IMR-90 (cell line): ENCODE data around the gene EML5. TPM values are rescaled to one million over a fixed set of nuclear protein-coding genes. Genes with fewer than 3 reads are reported as not detected.

Experiments
- ATAC-seq: fragments of 200-7000 bp; cut with Tn5 transposase; 2 replicates; pipeline ENCODE4 v1.9.1; 2020; ENCODE audit warnings: low read depth, mild to moderate bottlenecking, moderate library complexity
- BruUV-seq: library from RNA; stranded (reverse); fragments of 400-500 nt; replicated peaks from 2 replicates; lab custom pipeline; 2021; lab: Mats Ljungman, UMichigan
- CTCF ChIA-PET: fragments of 300-600 bp; formaldehyde crosslinking; extraction: SDS; loops from one replicate; lab custom pipeline; 2021; ENCODE audit warnings: antibody characterized with exemption; lab: Yijun Ruan, JAX
- POLR2A ChIA-PET: fragments of 300-600 bp; sonication (Branson Sonifier 250); formaldehyde crosslinking; loops from one replicate; lab custom pipeline; 2022; ENCODE audit warnings: antibody characterized with exemption; ENCODE audit not compliant: unreplicated experiment; lab: Charles Lee
- DNase-seq: peaks from one replicate; pipeline ENCODE4 v3.0.0; 2013
- H2AFZ ChIP-seq: replicated peaks from 2 replicates; pipeline ENCODE3; 2013; ENCODE audit warnings: low read length, mild to moderate bottlenecking; ENCODE audit not compliant: poor library complexity
- H2AK5ac ChIP-seq: 2 replicates; pipeline ENCODE4 v1.6.1; 2013; ENCODE audit warnings: low read depth, low read length, inconsistent platforms
- H2AK9ac ChIP-seq: replicated peaks from 2 replicates; pipeline ENCODE3; 2013; ENCODE audit warnings: mild to moderate bottlenecking, low read depth, low read length, moderate library complexity; ENCODE audit not compliant: poor library complexity
- H2BK120ac ChIP-seq: 2 replicates; pipeline ENCODE4 v1.6.1; 2013; ENCODE audit warnings: low read depth, low read length, inconsistent platforms
- H2BK15ac ChIP-seq: 3 replicates; pipeline ENCODE4 v1.6.1; 2013; ENCODE audit warnings: low read depth, low read length, inconsistent platforms
- H2BK20ac ChIP-seq: 2 replicates; pipeline ENCODE4 v1.6.1; 2013; ENCODE audit warnings: low read depth, mild to moderate bottlenecking, inconsistent platforms, low read length, moderate library complexity
- H2BK5ac ChIP-seq: 2 replicates; pipeline ENCODE4 v1.6.1; 2013; ENCODE audit warnings: mild to moderate bottlenecking, low read depth, low read length, inconsistent platforms; ENCODE audit not compliant: poor library complexity, severe bottlenecking
- H3K14ac ChIP-seq: replicated peaks from 2 replicates; pipeline ENCODE4 v1.6.1; 2013; ENCODE audit warnings: low read depth, low read length, inconsistent platforms
- H3K18ac ChIP-seq: 2 replicates; pipeline ENCODE4 v1.6.1; 2013; ENCODE audit warnings: low read depth, low read length, control low read depth
- H3K23ac ChIP-seq: 2 replicates; pipeline ENCODE4 v1.6.1; 2013; ENCODE audit warnings: low read depth, low read length, inconsistent platforms
- H3K27ac ChIP-seq: 2 replicates; pipeline ENCODE4 v1.5.1; 2013; ENCODE audit warnings: mild to moderate bottlenecking, control low read depth, low read length; ENCODE audit not compliant: insufficient read depth
- H3K27me3 ChIP-seq: 2 replicates; pipeline ENCODE4 v1.6.1; 2013; ENCODE audit warnings: low read length; ENCODE audit not compliant: control insufficient read depth, insufficient read depth
- H3K36me3 ChIP-seq: 2 replicates; pipeline ENCODE4 v1.6.1; 2013; ENCODE audit warnings: low read length, mixed read lengths; ENCODE audit not compliant: control insufficient read depth, insufficient read depth
- H3K4ac ChIP-seq: 2 replicates; pipeline ENCODE4 v1.6.1; 2013; ENCODE audit warnings: low read depth, low read length, inconsistent platforms
- H3K4me1 ChIP-seq: 2 replicates; pipeline ENCODE4 v1.6.1; 2013; ENCODE audit warnings: low read length, mixed read lengths; ENCODE audit not compliant: control insufficient read depth, insufficient read depth
- H3K4me2 ChIP-seq: 2 replicates; pipeline ENCODE4 v1.6.1; 2013; ENCODE audit warnings: low read depth, mild to moderate bottlenecking, control low read depth, low read length, moderate library complexity
- H3K4me3 ChIP-seq: 2 replicates; pipeline ENCODE4 v1.5.1; 2013; ENCODE audit warnings: low read depth, mild to moderate bottlenecking, control low read depth, low read length, moderate library complexity; ENCODE audit not compliant: insufficient read depth
- H3K56ac ChIP-seq: 2 replicates; pipeline ENCODE4 v1.6.1; 2013; ENCODE audit warnings: low read length, inconsistent platforms; ENCODE audit not compliant: insufficient read depth; ENCODE audit errors: extremely low read depth
- H3K79me1 ChIP-seq, 2 experiments: 2 replicates each; pipeline ENCODE4 v1.6.1; 2013; ENCODE audit warnings: low read length in 2 of 2, inconsistent platforms in 1 of 2, low read depth in 1 of 2
- H3K9ac ChIP-seq: 2 replicates; pipeline ENCODE4 v1.6.1; 2013; ENCODE audit warnings: low read depth, low read length, control low read depth
- H3K9me1 ChIP-seq: 2 replicates; pipeline ENCODE4 v1.6.1; 2013; ENCODE audit warnings: low read length, inconsistent platforms; ENCODE audit not compliant: insufficient read depth
- H3K9me3 ChIP-seq: 2 replicates; pipeline ENCODE4 v1.6.1; 2013; ENCODE audit warnings: low read length; ENCODE audit not compliant: control insufficient read depth, insufficient read depth
- H4K20me1 ChIP-seq: 2 replicates; pipeline ENCODE4 v1.6.1; 2013; ENCODE audit warnings: low read length, inconsistent platforms; ENCODE audit not compliant: insufficient read depth
- H4K5ac ChIP-seq: 2 replicates; pipeline ENCODE4 v1.6.1; 2013; ENCODE audit warnings: mild to moderate bottlenecking, low read depth, low read length, control low read depth
- H4K8ac ChIP-seq, 2 experiments: 2 replicates each; pipeline ENCODE4 v1.6.1; 2013; ENCODE audit warnings: low read depth in 2 of 2, low read length in 2 of 2, control low read depth in 1 of 2, inconsistent platforms in 1 of 2
- H4K91ac ChIP-seq: 2 replicates; pipeline ENCODE4 v1.6.1; 2013; ENCODE audit warnings: low read depth, low read length, inconsistent platforms; ENCODE audit not compliant: insufficient read depth
- BHLHE40 ChIP-seq: fragments of 150-350 bp; IDR thresholded peaks from 2 replicates; pipeline ENCODE4 v1.6.1; 2016; ENCODE audit warnings: mild to moderate bottlenecking, low read depth, low read length
- CEBPB ChIP-seq: IDR thresholded peaks from 2 replicates; pipeline ENCODE4 v1.6.1; 2012; ENCODE audit warnings: low read depth, low read length, improper control_type of control experiment
- CHD1 ChIP-seq: IDR thresholded peaks from 2 replicates; pipeline ENCODE4 v1.6.1; 2012; ENCODE audit warnings: low read depth, low read length, improper control_type of control experiment
- FOS ChIP-seq: fragments of 150-350 bp; IDR thresholded peaks from 2 replicates; pipeline ENCODE4 v1.6.1; 2016; ENCODE audit warnings: low read depth, low read length
- MAFK ChIP-seq: IDR thresholded peaks from 2 replicates; pipeline ENCODE4 v1.6.1; 2012; ENCODE audit warnings: low read depth, low read length, improper control_type of control experiment
- MAZ ChIP-seq: IDR thresholded peaks from 2 replicates; pipeline ENCODE4 v1.6.1; 2012; ENCODE audit warnings: low read depth, mild to moderate bottlenecking, low read length, improper control_type of control experiment, moderate library complexity, borderline replicate concordance
- MXI1 ChIP-seq: IDR thresholded peaks from 2 replicates; pipeline ENCODE4 v1.6.1; 2012; ENCODE audit warnings: low read depth, mild to moderate bottlenecking, low read length, moderate library complexity, borderline replicate concordance
- NFE2L2 ChIP-seq: fragments of 150-350 bp; IDR thresholded peaks from 2 replicates; pipeline ENCODE4 v1.6.1; 2016; ENCODE audit warnings: low read depth, mild to moderate bottlenecking, low read length
- POLR2A ChIP-seq: IDR thresholded peaks from 2 replicates; pipeline ENCODE4 v1.6.1; 2012; ENCODE audit warnings: mild to moderate bottlenecking, low read depth, low read length
- RAD21 ChIP-seq: IDR thresholded peaks from 2 replicates; pipeline ENCODE4 v1.6.1; 2012; ENCODE audit warnings: low read length, improper control_type of control experiment
- RCOR1 ChIP-seq: IDR thresholded peaks from 2 replicates; pipeline ENCODE4 v1.6.1; 2012; ENCODE audit warnings: mild to moderate bottlenecking, low read length, improper control_type of control experiment; ENCODE audit not compliant: insufficient replicate concordance
- RFX5 ChIP-seq: IDR thresholded peaks from 2 replicates; pipeline ENCODE4 v1.8.0; 2012; ENCODE audit warnings: low read depth, mild to moderate bottlenecking, low read length, moderate library complexity
- SMC3 ChIP-seq: fragments of 150-350 bp; IDR thresholded peaks from 2 replicates; pipeline ENCODE4 v1.6.1; 2016; ENCODE audit warnings: low read depth, mild to moderate bottlenecking, antibody characterized with exemption, low read length, moderate library complexity
- WGBS, 2 experiments: methylation state at CpG; one replicate each; pipeline versions ENCODE4 v1.1.5 to v1.1.7; 2013; ENCODE audit warnings: missing lambda C conversion rate in 2 of 2; ENCODE audit not compliant: insufficient read length in 1 of 2; ENCODE audit errors: extremely low coverage in 2 of 2; 5-methylcytosine and 5-hydroxymethylcytosine counted together
- dilution Hi-C: fragments of 300-500 bp; cut with HindIII; formaldehyde crosslinking; loops from one replicate; pipeline ENCODE4 v1.14.3; 2018; ENCODE audit warnings: low sequenced_read_pairs; ENCODE audit not compliant: unreplicated experiment
- in situ Hi-C: fragments of 300-500 bp; cut with MboI; formaldehyde crosslinking; loops from 3 replicates; pipeline ENCODE4 v1.14.3; 2019; ENCODE audit warnings: low sequenced_read_pairs, inconsistent platforms, mixed read lengths
- intact Hi-C: fragments of 100-400 bp; cut with micrococcal nuclease; formaldehyde crosslinking; loops from 2 replicates; pipeline ENCODE4 v1.10.0; 2022
- polyA plus RNA-seq, 3 experiments: library from polyadenylated mRNA; depleted of rRNA; stranded (reverse); fragments of >200 nt; gene quantifications; 2 replicates each; pipeline ENCODE4 v1.2.3, GENCODE V29; 2012; ENCODE audit warnings: low replicate concordance in 1 of 3
- total RNA-seq: library from RNA; depleted of rRNA; stranded (reverse); fragments of >200 nt; gene quantifications from 2 replicates; pipeline ENCODE4 v1.2.3, GENCODE V29; 2012
- TF ChIP-seq, protein P1 (sequence below): fragments of 150-350 bp; IDR thresholded peaks from 2 replicates; pipeline ENCODE4 v1.6.1; 2016; ENCODE audit warnings: low read depth, mild to moderate bottlenecking, low read length, moderate library complexity, borderline replicate concordance
- TF ChIP-seq, protein P2 (sequence below): conservative IDR thresholded peaks from 2 replicates; pipeline ENCODE4 v1.5.1; 2012; ENCODE audit warnings: mild to moderate bottlenecking, low read depth, low read length, improper control_type of control experiment
- TF ChIP-seq, protein P3 (sequence below): fragments of 150-350 bp; IDR thresholded peaks from 2 replicates; pipeline ENCODE4 v1.6.1; 2017; ENCODE audit warnings: mild to moderate bottlenecking, antibody characterized with exemption, low read length, low read depth

Gene EML5
- total and polyA plus RNA-seq, 2 of the 4 experiments (the other 2 are of a cell fraction) = 8.1 to 22.2 TPM

DNA sequence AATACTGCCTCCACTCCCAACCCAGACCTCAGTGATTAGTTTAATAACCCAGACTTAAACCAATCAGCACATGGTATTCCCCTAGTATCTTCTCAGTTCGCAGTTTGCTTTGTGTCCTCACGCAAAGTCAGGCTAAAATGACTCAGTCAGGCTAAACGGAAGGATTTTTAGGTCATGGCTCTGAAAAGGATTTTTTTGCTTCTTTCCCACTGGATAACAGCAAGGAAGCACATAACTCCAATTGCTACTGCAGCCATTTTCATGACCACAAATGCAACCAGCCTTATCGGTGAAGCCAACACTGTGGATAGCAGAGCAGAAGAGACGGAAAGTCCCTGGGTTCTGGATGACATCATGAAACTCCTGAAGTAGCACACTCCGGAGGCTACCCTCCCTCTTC is 162.2 kb downstream of the EML5 start:
- TF ChIP-seq MAZ (no peak), RCOR1 (no peak), SMC3 (no peak), RAD21 (no peak), MXI1 (no peak), POLR2A (no peak), NFE2L2 (no peak), BHLHE40 (no peak), CHD1 (no peak), MAFK (no peak), RFX5 (no peak), FOS (no peak), CEBPB (no peak)
- TF ChIP-seq, protein P1, sequence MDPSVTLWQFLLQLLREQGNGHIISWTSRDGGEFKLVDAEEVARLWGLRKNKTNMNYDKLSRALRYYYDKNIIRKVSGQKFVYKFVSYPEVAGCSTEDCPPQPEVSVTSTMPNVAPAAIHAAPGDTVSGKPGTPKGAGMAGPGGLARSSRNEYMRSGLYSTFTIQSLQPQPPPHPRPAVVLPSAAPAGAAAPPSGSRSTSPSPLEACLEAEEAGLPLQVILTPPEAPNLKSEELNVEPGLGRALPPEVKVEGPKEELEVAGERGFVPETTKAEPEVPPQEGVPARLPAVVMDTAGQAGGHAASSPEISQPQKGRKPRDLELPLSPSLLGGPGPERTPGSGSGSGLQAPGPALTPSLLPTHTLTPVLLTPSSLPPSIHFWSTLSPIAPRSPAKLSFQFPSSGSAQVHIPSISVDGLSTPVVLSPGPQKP = no peak
- TF ChIP-seq, protein P2, sequence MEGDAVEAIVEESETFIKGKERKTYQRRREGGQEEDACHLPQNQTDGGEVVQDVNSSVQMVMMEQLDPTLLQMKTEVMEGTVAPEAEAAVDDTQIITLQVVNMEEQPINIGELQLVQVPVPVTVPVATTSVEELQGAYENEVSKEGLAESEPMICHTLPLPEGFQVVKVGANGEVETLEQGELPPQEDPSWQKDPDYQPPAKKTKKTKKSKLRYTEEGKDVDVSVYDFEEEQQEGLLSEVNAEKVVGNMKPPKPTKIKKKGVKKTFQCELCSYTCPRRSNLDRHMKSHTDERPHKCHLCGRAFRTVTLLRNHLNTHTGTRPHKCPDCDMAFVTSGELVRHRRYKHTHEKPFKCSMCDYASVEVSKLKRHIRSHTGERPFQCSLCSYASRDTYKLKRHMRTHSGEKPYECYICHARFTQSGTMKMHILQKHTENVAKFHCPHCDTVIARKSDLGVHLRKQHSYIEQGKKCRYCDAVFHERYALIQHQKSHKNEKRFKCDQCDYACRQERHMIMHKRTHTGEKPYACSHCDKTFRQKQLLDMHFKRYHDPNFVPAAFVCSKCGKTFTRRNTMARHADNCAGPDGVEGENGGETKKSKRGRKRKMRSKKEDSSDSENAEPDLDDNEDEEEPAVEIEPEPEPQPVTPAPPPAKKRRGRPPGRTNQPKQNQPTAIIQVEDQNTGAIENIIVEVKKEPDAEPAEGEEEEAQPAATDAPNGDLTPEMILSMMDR = no peak
- TF ChIP-seq, protein P3, sequence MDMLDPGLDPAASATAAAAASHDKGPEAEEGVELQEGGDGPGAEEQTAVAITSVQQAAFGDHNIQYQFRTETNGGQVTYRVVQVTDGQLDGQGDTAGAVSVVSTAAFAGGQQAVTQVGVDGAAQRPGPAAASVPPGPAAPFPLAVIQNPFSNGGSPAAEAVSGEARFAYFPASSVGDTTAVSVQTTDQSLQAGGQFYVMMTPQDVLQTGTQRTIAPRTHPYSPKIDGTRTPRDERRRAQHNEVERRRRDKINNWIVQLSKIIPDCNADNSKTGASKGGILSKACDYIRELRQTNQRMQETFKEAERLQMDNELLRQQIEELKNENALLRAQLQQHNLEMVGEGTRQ = no peak
- H3K27ac ChIP-seq = no peak overlapping the region
- no peak overlapping the region for H3K56ac ChIP-seq
- no TSS peak for BruUV-seq
- H2AFZ ChIP-seq = no peak overlapping the region
- CTCF ChIA-PET = no interaction called here
- no peak overlapping the region for H3K4me2 ChIP-seq
- no peaks in the 10 kb centered on the region; the same call in 1 of the 2 replicates for H3K36me3 ChIP-seq
- no peak overlapping the region for H4K8ac ChIP-seq
- H4K5ac ChIP-seq = no peak overlapping the region
- DNase-seq (peak; percentile 77), ATAC-seq (peak; percentile 27; the same call in 1 of the 2 replicates)
- H4K91ac ChIP-seq = no peak overlapping the region
- intact Hi-C loops = no loop called here
- no peak overlapping the region for H2AK9ac ChIP-seq
- no peaks in the 10 kb centered on the region for H3K9me3 ChIP-seq
- no peaks in the 10 kb centered on the region; a peak in 1 of 4 replicates for H3K79me1 ChIP-seq
- 89% methylated on average over 3 of the region's 6 CpGs; no CpG with 5 or more reads in 1 of the 2 experiments for WGBS, 2 experiments
- no peaks in the 10 kb centered on the region for H3K27me3 ChIP-seq
- H4K20me1 ChIP-seq = no peaks in the 10 kb centered on the region
- H2BK5ac ChIP-seq = no peak overlapping the region
- no peak overlapping the region for H3K14ac ChIP-seq
- H3K23ac ChIP-seq = no peak overlapping the region
- H3K9me1 ChIP-seq = peaks cover 5% of the 10 kb centered on the region; the same call in 1 of the 2 replicates
- H2BK15ac ChIP-seq = no peak overlapping the region
- POLR2A ChIA-PET = no interaction called here
- H3K18ac ChIP-seq = no peak overlapping the region
- H3K4me3 ChIP-seq = no peak overlapping the region
- H2AK5ac ChIP-seq = no peak overlapping the region
- H2BK20ac ChIP-seq = no peak overlapping the region
- in situ Hi-C loops = no loop called here
- no peak overlapping the region for H3K9ac ChIP-seq
- H2BK120ac ChIP-seq = no peak overlapping the region
- no peaks in the 10 kb centered on the region for H3K4me1 ChIP-seq
- dilution Hi-C loops = no loop called here
- H3K4ac ChIP-seq = no peak overlapping the region
